ENCODE measurements around the gene SSNA1.

- TF ChIP-seq EZH2 (IDR thresholded peaks at IDR 0.05), result no peak
- TF ChIP-seq POLR2AphosphoS5 (IDR thresholded peaks at IDR 0.05; ENCODE audit: borderline replicate concordance, low read depth, low read length), result no peak
- no peak for TF ChIP-seq FOXP2 (optimal IDR thresholded peaks at IDR 0.05; ENCODE audit: control extremely low read depth, extremely low read length, insufficient read depth)
Measured at GRCh38 chr9:137156567-137157375, 31.7 kb upstream of the SSNA1 start.
